Inflammatory macrophage (primary cell): ENCODE measurements around the gene SAFB2.
"Not testable (repeated sequence)": the region's sequence is repeated elsewhere in the genome, so short reads cannot be mapped to it uniquely, and the experiment has no call there.

ENCODE experiments used
- DNase-seq, 2 donors: peaks; one replicate each; pipeline ENCODE4 v3.0.0-alpha.2; 2020 to 2022

SAFB2 gene

GRCh38 chr19:5632241-5632612 is 9.7 kb upstream of the SAFB2 start:
- no peak for DNase-seq

- no peak for DNase-seq
Measured at GRCh38 chr19:5631567-5632240, 9.1 kb upstream of the SAFB2 start.

GRCh38 chr19:5628919-5629481 is 6.4 kb upstream of the SAFB2 start:
- peak; percentile 58 to 72 for DNase-seq

GRCh38 chr19:5628461-5628860 is 5.9 kb upstream of the SAFB2 start:
- peak in 1 of 2 donors; percentile 33 for DNase-seq

GRCh38 chr19:5627395-5627904 is 4.9 kb upstream of the SAFB2 start:
- peak; percentile 94 to 98 for DNase-seq

- no peak for DNase-seq
Measured at GRCh38 chr19:5625641-5626040, 3.1 kb upstream of the SAFB2 start.

- DNase-seq, result no peak
Measured at GRCh38 chr19:5624741-5625278, 2.2 kb upstream of the SAFB2 start.

GRCh38 chr19:5624018-5624663 is 1.6 kb upstream of the SAFB2 start:
- DNase-seq, result no peak

GRCh38 chr19:5623397-5624017 is 931 bp upstream of the SAFB2 start:
- DNase-seq, result no peak

- DNase-seq, result no peak
Measured at GRCh38 chr19:5621945-5622464, 571 bp downstream of the SAFB2 start.

GRCh38 chr19:5621311-5621944 is 1.1 kb downstream of the SAFB2 start:
- no peak for DNase-seq

- DNase-seq, result no peak
Measured at GRCh38 chr19:5619946-5620345, 2.6 kb downstream of the SAFB2 start.

- no peak for DNase-seq
Measured at GRCh38 chr19:5618591-5618990, 4.0 kb downstream of the SAFB2 start.

- DNase-seq, result no peak
Measured at GRCh38 chr19:5617080-5617479, 5.5 kb downstream of the SAFB2 start.

GRCh38 chr19:5615756-5616327 is 6.7 kb downstream of the SAFB2 start:
- DNase-seq, result no peak

GRCh38 chr19:5612891-5613865 is 9.4 kb downstream of the SAFB2 start:
- DNase-seq, result no peak

GRCh38 chr19:5609881-5610448 is 12.6 kb downstream of the SAFB2 start:
- no peak for DNase-seq

GRCh38 chr19:5608766-5609165 is 13.8 kb downstream of the SAFB2 start:
- not testable (repeated sequence) for DNase-seq

- DNase-seq, result no peak
Measured at GRCh38 chr19:5608291-5608690, 14.3 kb downstream of the SAFB2 start.
